SK-N-SH (cell line): ENCODE results near the gene IL1RAP. TPM values are rescaled to one million over a fixed set of nuclear protein-coding genes. Genes with fewer than 3 reads are reported as not detected.

Experiments used
- CTCF ChIA-PET: fragments of 300-600, 350-600 bp; formaldehyde crosslinking; extraction: SDS; loops from one replicate; lab custom pipeline; 2021; lab: Yijun Ruan, JAX
- POLR2A ChIA-PET: fragments of 350-600 bp; sonication (Branson Sonifier 250); formaldehyde crosslinking; extraction: SDS; loops from one replicate; lab custom pipeline; 2020; ENCODE audit warnings: antibody characterized with exemption, inconsistent platforms; lab: Yijun Ruan, JAX
- DNase-seq: peaks from one replicate; pipeline ENCODE4 v3.0.0; 2012
- H2AFZ ChIP-seq: fragments of 200-600 bp; sonication (generic); 2 replicates; pipeline ENCODE4 v1.8.1; 2016; ENCODE audit warnings: antibody characterized with exemption, mild to moderate bottlenecking, low read depth
- H3F3A ChIP-seq: fragments of 200-600 bp; sonication (generic); replicated peaks from 2 replicates; pipeline ENCODE3; 2016; ENCODE audit warnings: antibody characterized with exemption, mild to moderate bottlenecking; ENCODE audit not compliant: insufficient read depth
- H3K27ac ChIP-seq, 2 experiments: fragments of 200-500 bp in 1 of 2; fragments of 200-600 bp in 1 of 2; sonication (Bioruptor generic) in 1 of 2; sonication (generic), shearing (Covaris generic) in 1 of 2; 2 replicates each; pipeline versions ENCODE4 v1.5.1 to v1.6.1; 2014 to 2016; ENCODE audit warnings: low read depth in 2 of 2, inconsistent platforms in 1 of 2, low read length in 1 of 2, mild to moderate bottlenecking in 1 of 2, mixed read lengths in 1 of 2
- H3K27me3 ChIP-seq: fragments of 200-600 bp; sonication (generic), shearing (Covaris generic); 2 replicates; pipeline ENCODE4 v1.6.1; 2016; ENCODE audit warnings: mixed run types; ENCODE audit not compliant: insufficient read depth
- H3K36me3 ChIP-seq, 2 experiments: fragments of 200-500 bp in 1 of 2; fragments of 200-600 bp in 1 of 2; sonication (Bioruptor generic) in 1 of 2; sonication (generic) in 1 of 2; replicated peaks in 1 of 2; 2 replicates each; pipeline versions ENCODE3 to v1.5.1; 2014 to 2016; ENCODE audit warnings: low read length in 1 of 2, mild to moderate bottlenecking in 1 of 2; ENCODE audit not compliant: insufficient read depth in 2 of 2, control insufficient read depth in 1 of 2
- H3K4me1 ChIP-seq, 2 experiments: fragments of 200-500 bp in 1 of 2; fragments of 200-600 bp in 1 of 2; sonication (Bioruptor generic) in 1 of 2; sonication (generic), shearing (Covaris generic) in 1 of 2; 2 replicates each; pipeline versions ENCODE4 v1.5.1 to v1.6.1; 2014 to 2016; ENCODE audit warnings: low read depth in 1 of 2, low read length in 1 of 2, mixed run types in 1 of 2; ENCODE audit not compliant: insufficient read depth in 2 of 2, control insufficient read depth in 1 of 2
- H3K4me2 ChIP-seq: fragments of 200-600 bp; sonication (generic), shearing (Covaris generic); 2 replicates; pipeline ENCODE4 v1.6.1; 2017; ENCODE audit warnings: mixed run types
- H3K4me3 ChIP-seq, 2 experiments: fragments of 200-500 bp in 1 of 2; fragments of 200-600 bp in 1 of 2; sonication (Bioruptor generic) in 1 of 2; sonication (generic), shearing (Covaris generic) in 1 of 2; 2 replicates each; pipeline versions ENCODE4 v1.5.1 to v1.8.1; 2014 to 2016; ENCODE audit warnings: low read depth in 2 of 2, inconsistent platforms in 1 of 2, low read length in 1 of 2, mild to moderate bottlenecking in 1 of 2, mixed read lengths in 1 of 2, moderate library complexity in 1 of 2
- H3K79me2 ChIP-seq: fragments of 200-600 bp; sonication (generic); 2 replicates; pipeline ENCODE4 v1.8.1; 2017; ENCODE audit warnings: mild to moderate bottlenecking; ENCODE audit not compliant: insufficient read depth
- H3K9ac ChIP-seq: fragments of 200-600 bp; sonication (generic); 2 replicates; pipeline ENCODE4 v1.6.1; 2017; ENCODE audit warnings: mixed run types
- H3K9me2 ChIP-seq: fragments of 200-600 bp; sonication (generic); 2 replicates; pipeline ENCODE4 v1.6.1; 2017; ENCODE audit warnings: mixed run types
- H3K9me3 ChIP-seq: fragments of 200-600 bp; sonication (generic); 2 replicates; pipeline ENCODE4 v1.6.1; 2017; ENCODE audit warnings: mixed run types, mild to moderate bottlenecking, moderate library complexity
- H4K20me1 ChIP-seq: fragments of 200-600 bp; sonication (generic); 2 replicates; pipeline ENCODE4 v1.6.1; 2017; ENCODE audit warnings: mild to moderate bottlenecking, mixed run types; ENCODE audit not compliant: insufficient read depth
- FOSL2 ChIP-seq: IDR thresholded peaks from 2 replicates; pipeline ENCODE4 v1.4.0; 2012; ENCODE audit warnings: low read depth, mild to moderate bottlenecking, moderate library complexity, borderline replicate concordance
- GABPA ChIP-seq: IDR thresholded peaks from 2 replicates; pipeline ENCODE4 v1.4.0; 2012; ENCODE audit warnings: low read depth, mild to moderate bottlenecking
- NFIC ChIP-seq: IDR thresholded peaks from 2 replicates; pipeline ENCODE4 v1.4.0; 2012; ENCODE audit warnings: borderline replicate concordance
- RFX5 ChIP-seq: IDR thresholded peaks from 2 replicates; pipeline ENCODE4 v1.6.1; 2012; ENCODE audit warnings: mild to moderate bottlenecking, improper control_type of control experiment, low read length
- SIN3A ChIP-seq: IDR thresholded peaks from 2 replicates; pipeline ENCODE4 v1.6.1; 2012; ENCODE audit warnings: low read depth, mild to moderate bottlenecking, low read length, moderate library complexity, borderline replicate concordance
- YY1 ChIP-seq: IDR thresholded peaks from 2 replicates; pipeline ENCODE4 v1.4.0; 2012; ENCODE audit warnings: low read depth, mild to moderate bottlenecking
- WGBS: methylation state at CpG from one replicate; pipeline ENCODE4 v1.1.6; 2017; ENCODE audit warnings: low lambda C conversion rate; 5-methylcytosine and 5-hydroxymethylcytosine counted together
- polyA plus RNA-seq, 3 experiments: library from polyadenylated mRNA; depleted of rRNA; stranded (reverse); fragments of >200 nt; gene quantifications; 2 replicates each; pipeline ENCODE4 v1.2.3, GENCODE V29; 2012
- TF ChIP-seq, protein P1 (sequence below): fragments of 150-350 bp; IDR thresholded peaks from 2 replicates; pipeline ENCODE4 v1.6.1; 2016; ENCODE audit warnings: mild to moderate bottlenecking, low read depth, low read length
- TF ChIP-seq, protein P2 (sequence below): IDR thresholded peaks from 2 replicates; pipeline ENCODE4 v1.6.1; 2012; ENCODE audit warnings: mild to moderate bottlenecking, low read depth, low read length, moderate library complexity
- TF ChIP-seq, protein P3 (sequence below): IDR thresholded peaks from 2 replicates; pipeline ENCODE4 v1.4.0; 2012; ENCODE audit warnings: low read depth

The IL1RAP gene
- polyA plus RNA-seq, 1 of the 3 experiments (the other 2 are of a cell fraction), result 7.6 TPM

DNA sequence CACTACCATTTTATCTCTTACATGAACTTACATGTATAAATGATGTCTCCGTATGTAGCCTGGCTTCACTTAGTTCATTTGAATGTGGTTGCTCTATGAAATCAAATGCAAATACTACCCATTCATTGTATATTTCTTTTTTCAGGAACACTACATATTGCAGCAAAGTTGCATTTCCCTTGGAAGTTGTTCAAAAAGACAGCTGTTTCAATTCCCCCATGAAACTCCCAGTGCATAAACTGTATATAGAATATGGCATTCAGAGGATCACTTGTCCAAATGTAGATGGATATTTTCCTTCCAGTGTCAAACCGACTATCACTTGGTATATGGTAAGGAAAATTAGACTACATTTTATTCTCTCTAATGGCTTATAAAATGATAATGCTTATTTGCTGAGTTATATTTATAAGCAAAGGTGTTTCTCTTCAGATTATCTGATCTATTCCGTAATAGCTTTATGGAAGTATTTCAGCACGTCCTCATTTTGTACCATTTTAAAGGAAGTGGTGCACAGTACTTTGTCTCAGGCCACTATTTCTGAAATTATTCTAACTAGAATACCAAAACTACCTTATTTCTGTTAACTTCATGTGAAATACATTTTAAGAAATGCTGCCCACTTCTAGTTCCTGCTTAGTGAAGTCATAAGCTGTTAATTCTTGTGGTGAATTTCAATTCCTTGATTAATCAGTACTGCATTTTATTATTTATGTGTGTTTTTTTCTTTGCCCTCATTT, 95.1 kb downstream of the IL1RAP start:
- no peak overlapping the region for H2AFZ ChIP-seq
- no peak overlapping the region for H3K27ac ChIP-seq
- no peaks in the 10 kb centered on the region for H4K20me1 ChIP-seq
- no peaks in the 10 kb centered on the region for H3F3A ChIP-seq
- H3K4me2 ChIP-seq, result no peak overlapping the region
- no peaks in the 10 kb centered on the region for H3K9me2 ChIP-seq
- H3K4me1 ChIP-seq, result no peaks in the 10 kb centered on the region
- H3K79me2 ChIP-seq, result no peaks in the 10 kb centered on the region
- H3K4me3 ChIP-seq, result no peak overlapping the region
- TF ChIP-seq NFIC, result no peak
- TF ChIP-seq FOSL2, result no peak
- TF ChIP-seq, protein P1, sequence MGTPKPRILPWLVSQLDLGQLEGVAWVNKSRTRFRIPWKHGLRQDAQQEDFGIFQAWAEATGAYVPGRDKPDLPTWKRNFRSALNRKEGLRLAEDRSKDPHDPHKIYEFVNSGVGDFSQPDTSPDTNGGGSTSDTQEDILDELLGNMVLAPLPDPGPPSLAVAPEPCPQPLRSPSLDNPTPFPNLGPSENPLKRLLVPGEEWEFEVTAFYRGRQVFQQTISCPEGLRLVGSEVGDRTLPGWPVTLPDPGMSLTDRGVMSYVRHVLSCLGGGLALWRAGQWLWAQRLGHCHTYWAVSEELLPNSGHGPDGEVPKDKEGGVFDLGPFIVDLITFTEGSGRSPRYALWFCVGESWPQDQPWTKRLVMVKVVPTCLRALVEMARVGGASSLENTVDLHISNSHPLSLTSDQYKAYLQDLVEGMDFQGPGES, result no peak
- TF ChIP-seq RFX5, result no peak
- no peak for TF ChIP-seq SIN3A
- no peak for TF ChIP-seq YY1
- H3K36me3 ChIP-seq, result peaks cover 0 to 18% of the 10 kb centered on the region in 2 experiments
- CTCF ChIA-PET, result no interaction called here
- H3K9me3 ChIP-seq, result no peaks in the 10 kb centered on the region
- WGBS, result 39% methylated on average over 4 of the region's 4 CpGs
- POLR2A ChIA-PET, result no interaction called here
- H3K9ac ChIP-seq, result no peak overlapping the region
- no peaks in the 10 kb centered on the region for H3K27me3 ChIP-seq
- no peak for DNase-seq

DNA sequence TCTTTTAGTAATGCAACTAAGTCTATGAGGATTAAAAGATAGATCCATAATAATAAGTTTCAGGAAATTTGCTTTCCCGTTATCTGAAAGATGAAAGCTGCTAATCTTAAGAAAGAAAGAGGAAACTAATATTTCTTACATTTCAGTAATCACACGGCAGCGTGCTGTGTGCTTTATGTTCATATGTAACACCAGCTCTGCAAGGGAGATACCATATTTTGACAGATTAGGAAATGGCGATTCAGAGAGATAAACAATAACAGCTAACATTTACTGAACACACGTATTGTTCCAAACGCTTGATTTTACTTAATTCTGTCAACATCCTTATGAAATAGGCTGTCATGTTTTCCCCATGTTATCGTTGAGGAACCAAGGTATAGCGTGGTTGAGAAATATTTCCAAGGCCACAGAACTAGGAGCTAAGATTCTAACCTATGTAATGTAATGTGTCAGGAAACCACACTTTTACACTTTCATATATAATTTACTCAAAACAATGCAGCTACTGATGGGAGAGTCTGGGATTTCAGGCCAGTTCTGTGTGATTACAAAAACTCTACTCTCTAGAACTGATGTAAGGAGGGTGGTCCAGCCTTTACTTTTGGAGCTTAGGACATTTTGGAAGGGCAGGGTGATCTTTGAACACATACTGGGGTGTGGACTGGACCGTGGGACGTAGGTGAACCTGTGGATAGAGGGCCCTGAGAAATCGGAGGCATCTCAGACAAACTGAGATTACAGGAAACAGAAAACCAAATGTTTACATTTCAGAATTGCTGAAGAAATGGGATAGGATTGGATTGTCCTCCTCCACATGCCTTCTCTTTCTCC, 100.6 kb downstream of the IL1RAP start:
- no peak overlapping the region; the same call in 1 of the 2 replicates for H3K4me2 ChIP-seq
- H2AFZ ChIP-seq, result no peak overlapping the region
- H3K4me3 ChIP-seq, result no peak overlapping the region
- no peaks in the 10 kb centered on the region for H3K36me3 ChIP-seq
- H4K20me1 ChIP-seq, result no peaks in the 10 kb centered on the region
- no peak for DNase-seq
- H3K79me2 ChIP-seq, result no peaks in the 10 kb centered on the region
- H3K27me3 ChIP-seq, result no peaks in the 10 kb centered on the region
- H3K4me1 ChIP-seq, result peaks cover 0 to 10% of the 10 kb centered on the region in 2 experiments; a peak in 1 of 4 replicates
- no peaks in the 10 kb centered on the region for H3K9me2 ChIP-seq
- TF ChIP-seq GABPA (no peak), YY1 (no peak)
- TF ChIP-seq, protein P2, sequence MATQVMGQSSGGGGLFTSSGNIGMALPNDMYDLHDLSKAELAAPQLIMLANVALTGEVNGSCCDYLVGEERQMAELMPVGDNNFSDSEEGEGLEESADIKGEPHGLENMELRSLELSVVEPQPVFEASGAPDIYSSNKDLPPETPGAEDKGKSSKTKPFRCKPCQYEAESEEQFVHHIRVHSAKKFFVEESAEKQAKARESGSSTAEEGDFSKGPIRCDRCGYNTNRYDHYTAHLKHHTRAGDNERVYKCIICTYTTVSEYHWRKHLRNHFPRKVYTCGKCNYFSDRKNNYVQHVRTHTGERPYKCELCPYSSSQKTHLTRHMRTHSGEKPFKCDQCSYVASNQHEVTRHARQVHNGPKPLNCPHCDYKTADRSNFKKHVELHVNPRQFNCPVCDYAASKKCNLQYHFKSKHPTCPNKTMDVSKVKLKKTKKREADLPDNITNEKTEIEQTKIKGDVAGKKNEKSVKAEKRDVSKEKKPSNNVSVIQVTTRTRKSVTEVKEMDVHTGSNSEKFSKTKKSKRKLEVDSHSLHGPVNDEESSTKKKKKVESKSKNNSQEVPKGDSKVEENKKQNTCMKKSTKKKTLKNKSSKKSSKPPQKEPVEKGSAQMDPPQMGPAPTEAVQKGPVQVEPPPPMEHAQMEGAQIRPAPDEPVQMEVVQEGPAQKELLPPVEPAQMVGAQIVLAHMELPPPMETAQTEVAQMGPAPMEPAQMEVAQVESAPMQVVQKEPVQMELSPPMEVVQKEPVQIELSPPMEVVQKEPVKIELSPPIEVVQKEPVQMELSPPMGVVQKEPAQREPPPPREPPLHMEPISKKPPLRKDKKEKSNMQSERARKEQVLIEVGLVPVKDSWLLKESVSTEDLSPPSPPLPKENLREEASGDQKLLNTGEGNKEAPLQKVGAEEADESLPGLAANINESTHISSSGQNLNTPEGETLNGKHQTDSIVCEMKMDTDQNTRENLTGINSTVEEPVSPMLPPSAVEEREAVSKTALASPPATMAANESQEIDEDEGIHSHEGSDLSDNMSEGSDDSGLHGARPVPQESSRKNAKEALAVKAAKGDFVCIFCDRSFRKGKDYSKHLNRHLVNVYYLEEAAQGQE, result no peak
- TF ChIP-seq, protein P3, sequence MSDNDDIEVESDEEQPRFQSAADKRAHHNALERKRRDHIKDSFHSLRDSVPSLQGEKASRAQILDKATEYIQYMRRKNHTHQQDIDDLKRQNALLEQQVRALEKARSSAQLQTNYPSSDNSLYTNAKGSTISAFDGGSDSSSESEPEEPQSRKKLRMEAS, result no peak
- H3K9me3 ChIP-seq, result no peaks in the 10 kb centered on the region
- WGBS, result 25% methylated on average over 11 of the region's 11 CpGs
- no peak overlapping the region for H3K27ac ChIP-seq
- POLR2A ChIA-PET, result no interaction called here
- no peaks in the 10 kb centered on the region for H3F3A ChIP-seq
- CTCF ChIA-PET, result no interaction called here
- no peak overlapping the region for H3K9ac ChIP-seq
